PC-3 (cell line): ENCODE measurements around the gene HMGN5. TPM values are rescaled to one million over a fixed set of nuclear protein-coding genes. Genes with fewer than 3 reads are reported as not detected.

ENCODE experiments used
- ATAC-seq: fragments of 200-7000 bp; cut with Tn5 transposase; 2 replicates; pipeline ENCODE4 v1.9.1; 2020; ENCODE audit warnings: mild to moderate bottlenecking, moderate library complexity
- BruUV-seq: library from RNA; stranded (reverse); fragments of 400-500 nt; replicated peaks from 2 replicates; lab custom pipeline; 2021; lab: Mats Ljungman, UMichigan
- CTCF ChIA-PET: fragments of 300-600 bp; sonication (Branson Sonifier 250); formaldehyde crosslinking; loops from one replicate; lab custom pipeline; 2022; ENCODE audit warnings: antibody characterized with exemption; lab: Charles Lee
- POLR2A ChIA-PET: fragments of 300-600 bp; sonication (Branson Sonifier 250); formaldehyde crosslinking; loops from one replicate; lab custom pipeline; 2022; ENCODE audit warnings: antibody characterized with exemption; ENCODE audit not compliant: unreplicated experiment; lab: Charles Lee
- DNase-seq: peaks from one replicate; pipeline ENCODE4 v3.0.0-alpha.2; 2015
- H2AFZ ChIP-seq: fragments of 300-600 bp; sonication (generic); 2 replicates; pipeline ENCODE4 v1.6.0; 2016; ENCODE audit warnings: antibody characterized with exemption, low read length
- H3F3A ChIP-seq: fragments of 300-600 bp; sonication (generic); one replicate; pipeline ENCODE4 v1.6.0; 2017; ENCODE audit warnings: antibody characterized with exemption, low read length, control low read depth, mild to moderate bottlenecking; ENCODE audit not compliant: unreplicated experiment
- H3K27ac ChIP-seq: fragments of 300-600 bp; sonication (generic); 2 replicates; pipeline ENCODE4 v1.5.1; 2016; ENCODE audit warnings: mild to moderate bottlenecking, low read length
- H3K27me3 ChIP-seq: fragments of 300-600 bp; sonication (generic); 2 replicates; pipeline ENCODE4 v1.6.1; 2016; ENCODE audit warnings: low read length, mixed read lengths
- H3K36me3 ChIP-seq: fragments of 300-600 bp; sonication (generic); 2 replicates; pipeline ENCODE4 v1.6.1; 2016; ENCODE audit warnings: low read depth, mixed run types, low read length, mixed read lengths
- H3K4me1 ChIP-seq: fragments of 300-600 bp; sonication (generic); 2 replicates; pipeline ENCODE4 v1.5.1; 2016; ENCODE audit warnings: low read length; ENCODE audit not compliant: insufficient read depth
- H3K4me2 ChIP-seq: fragments of 300-600 bp; sonication (generic); 2 replicates; pipeline ENCODE4 v1.6.0; 2016; ENCODE audit warnings: low read length
- H3K4me3 ChIP-seq: fragments of 300-600 bp; sonication (generic); 2 replicates; pipeline ENCODE4 v1.5.1; 2016; ENCODE audit warnings: mild to moderate bottlenecking, low read length, mixed read lengths
- H3K79me2 ChIP-seq: fragments of 300-600 bp; sonication (generic); 2 replicates; pipeline ENCODE4 v1.6.1; 2017; ENCODE audit warnings: low read length, mixed read lengths
- H3K9ac ChIP-seq: fragments of 300-600 bp; sonication (generic); 2 replicates; pipeline ENCODE4 v1.6.0; 2016; ENCODE audit warnings: mild to moderate bottlenecking, low read length
- H3K9me2 ChIP-seq: fragments of 300-600 bp; sonication (generic); replicated peaks from 2 replicates; pipeline ENCODE4 v1.6.1; 2016; ENCODE audit warnings: mixed run types, low read length, mixed read lengths
- H3K9me3 ChIP-seq: fragments of 300-600 bp; sonication (generic); 2 replicates; pipeline ENCODE4 v1.6.1; 2016; ENCODE audit warnings: low read length, mixed read lengths
- H4K20me1 ChIP-seq: fragments of 300-600 bp; sonication (generic); 2 replicates; pipeline ENCODE4 v1.6.1; 2016; ENCODE audit warnings: low read length, mixed read lengths
- CTCF ChIP-seq: fragments of 300-600 bp; sonication (generic); conservative IDR thresholded peaks from 2 replicates; pipeline ENCODE4 v1.5.1; 2017; ENCODE audit warnings: antibody characterized with exemption, low read depth, mild to moderate bottlenecking, low read length
- EZH2 ChIP-seq: fragments of 300-600 bp; sonication (generic); IDR thresholded peaks from one replicate; pipeline ENCODE4 v1.6.1; 2017; ENCODE audit warnings: antibody characterized with exemption, mild to moderate bottlenecking, low read length; ENCODE audit not compliant: unreplicated experiment
- EZH2phosphoT487 ChIP-seq: fragments of 300-600 bp; sonication (generic); IDR thresholded peaks from 2 replicates; pipeline ENCODE4 v1.6.1; 2018; ENCODE audit warnings: mild to moderate bottlenecking, antibody characterized with exemption, low read length, borderline replicate concordance
- intact Hi-C: fragments of 100-400 bp; cut with micrococcal nuclease; formaldehyde crosslinking; loops from 2 replicates; pipeline ENCODE4 v1.9.0; 2023
- total RNA-seq: library from RNA; depleted of rRNA; stranded (reverse); fragments of >200 nt; gene quantifications from 2 replicates; pipeline ENCODE4 v1.2.3, GENCODE V29; 2014; rRNA removed

The HMGN5 gene
- total RNA-seq, 1 experiment from 2014 or later: 2.9 TPM

- Histone ChIP-seq H3K9me3 (no peaks in the 10 kb centered on the region), H3F3A (no peaks in the 10 kb centered on the region), H3K4me1 (no peaks in the 10 kb centered on the region), H3K9me2 (no peaks in the 10 kb centered on the region), H3K4me3 (no peak overlapping the region), H3K79me2 (no peaks in the 10 kb centered on the region), H3K36me3 (no peaks in the 10 kb centered on the region), H3K27ac (no peak overlapping the region), H2AFZ (no peak overlapping the region), H3K4me2 (no peak overlapping the region), H3K9ac (no peak overlapping the region), H4K20me1 (no peaks in the 10 kb centered on the region), H3K27me3 (no peaks in the 10 kb centered on the region)
- no peak for TF ChIP-seq EZH2phosphoT487
- no peak for TF ChIP-seq EZH2
- no peak for TF ChIP-seq CTCF
- ChIA-PET POLR2A (no interaction called here), CTCF (no interaction called here)
- intact Hi-C loops: no loop called here
- DNase-seq (no peak), ATAC-seq (no peak)
- no TSS peak for BruUV-seq
Measured at GRCh38 chrX:81082649-81083048, 119.1 kb downstream of the HMGN5 start.

Other genes with a start within 250 kb of the HMGN5 start
- gene SH3BGRL, start 189 bp upstream of the HMGN5 start, total RNA-seq: 22.9 and 26.4 TPM in 2 replicates